Panc1 (cell line): ENCODE data around the gene ACYP2. TPM values are rescaled to one million over a fixed set of nuclear protein-coding genes. Genes with fewer than 3 reads are reported as not detected.

Experiments
- ATAC-seq: fragments of 200-7000 bp; cut with Tn5 transposase; 2 replicates; pipeline ENCODE4 v1.9.1; 2020; ENCODE audit warnings: mild to moderate bottlenecking, moderate library complexity
- BruUV-seq: library from RNA; stranded (reverse); fragments of 400-500 nt; replicated peaks from 2 replicates; lab custom pipeline; 2021; lab: Mats Ljungman, UMichigan
- CTCF ChIA-PET: fragments of 300-600 bp; sonication (Branson Sonifier 250); formaldehyde crosslinking; loops from one replicate; lab custom pipeline; 2022; ENCODE audit warnings: antibody characterized with exemption; lab: Charles Lee
- POLR2A ChIA-PET: fragments of 300-600 bp; sonication (Branson Sonifier 250); formaldehyde crosslinking; loops from one replicate; lab custom pipeline; 2022; ENCODE audit warnings: antibody characterized with exemption; lab: Charles Lee
- DNase-seq: peaks from one replicate; pipeline ENCODE4 v3.0.0-alpha.2; 2010; ENCODE audit warnings: low read depth, low spot score
- H3K27ac ChIP-seq: 2 replicates; pipeline ENCODE4 v1.5.1; 2011; ENCODE audit warnings: mild to moderate bottlenecking, low read length, inconsistent platforms
- H3K27me3 ChIP-seq: fragments of 200-500 bp; sonication (Bioruptor generic); 2 replicates; pipeline ENCODE4 v1.6.0; 2014; ENCODE audit warnings: low read length, inconsistent platforms; ENCODE audit not compliant: control insufficient read depth, insufficient read depth
- H3K36me3 ChIP-seq: fragments of 200-500 bp; sonication (Bioruptor generic); 2 replicates; pipeline ENCODE4 v1.5.1; 2014; ENCODE audit warnings: inconsistent platforms, mild to moderate bottlenecking, low read length, moderate library complexity; ENCODE audit not compliant: control insufficient read depth, insufficient read depth
- H3K4me1 ChIP-seq: 2 replicates; pipeline ENCODE4 v1.5.1; 2011; ENCODE audit warnings: inconsistent platforms, mild to moderate bottlenecking, low read length, moderate library complexity; ENCODE audit not compliant: control insufficient read depth, insufficient read depth
- H3K4me3 ChIP-seq, 2 experiments: 2 replicates each; pipeline ENCODE4 v1.5.1; 2011 to 2012; ENCODE audit warnings: low read depth in 2 of 2, low read length in 2 of 2, mild to moderate bottlenecking in 2 of 2, inconsistent platforms in 1 of 2, moderate library complexity in 1 of 2
- H3K9me3 ChIP-seq: fragments of 200-500 bp; sonication (Bioruptor generic); 2 replicates; pipeline ENCODE4 v1.5.1; 2014; ENCODE audit warnings: low read depth, mild to moderate bottlenecking, inconsistent platforms, low read length, moderate library complexity; ENCODE audit not compliant: control insufficient read depth, insufficient read depth
- POLR2AphosphoS5 ChIP-seq: IDR thresholded peaks from 2 replicates; pipeline ENCODE4 v1.6.1; 2012; ENCODE audit warnings: mild to moderate bottlenecking, low read depth, low read length, moderate library complexity
- SIN3A ChIP-seq: IDR thresholded peaks from 2 replicates; pipeline ENCODE4 v1.6.1; 2012; ENCODE audit warnings: low read depth, mild to moderate bottlenecking, low read length, moderate library complexity, borderline replicate concordance; ENCODE audit not compliant: insufficient read depth
- TCF7L2 ChIP-seq: IDR thresholded peaks from 2 replicates; pipeline ENCODE4 v1.6.1; 2011; ENCODE audit warnings: mild to moderate bottlenecking, low read depth, low read length, inconsistent platforms
- in situ Hi-C: cut with HindIII; loops from 2 replicates; pipeline ENCODE4 v1.10.0; 2016; ENCODE audit warnings: low sequenced_read_pairs, low pct_unique_long_range_greater_than_20kb
- intact Hi-C: fragments of 100-400 bp; cut with micrococcal nuclease; formaldehyde crosslinking; loops from one replicate; pipeline ENCODE4 v1.10.0; 2022; ENCODE audit not compliant: unreplicated experiment
- total RNA-seq: library from RNA; stranded (reverse); gene quantifications from one replicate; pipeline ENCODE4 v1.2.1, GENCODE V29; 2021; ENCODE audit not compliant: unreplicated experiment
- TF ChIP-seq, protein P1 (sequence below): fragments of 450-650 bp; IDR thresholded peaks from 2 replicates; pipeline ENCODE4 v1.5.1; 2017; ENCODE audit warnings: mild to moderate bottlenecking
- TF ChIP-seq, protein P2 (sequence below), 2 experiments: IDR thresholded peaks; 2 replicates each; pipeline ENCODE4 v1.6.1; 2011 to 2012; ENCODE audit warnings: low read depth in 2 of 2, control low read depth in 1 of 2, low read length in 1 of 2, mild to moderate bottlenecking in 1 of 2, moderate library complexity in 1 of 2; ENCODE audit not compliant: insufficient read depth in 1 of 2

The ACYP2 gene
- total RNA-seq, 1 experiment from 2014 or later: 11.5 TPM

DNA sequence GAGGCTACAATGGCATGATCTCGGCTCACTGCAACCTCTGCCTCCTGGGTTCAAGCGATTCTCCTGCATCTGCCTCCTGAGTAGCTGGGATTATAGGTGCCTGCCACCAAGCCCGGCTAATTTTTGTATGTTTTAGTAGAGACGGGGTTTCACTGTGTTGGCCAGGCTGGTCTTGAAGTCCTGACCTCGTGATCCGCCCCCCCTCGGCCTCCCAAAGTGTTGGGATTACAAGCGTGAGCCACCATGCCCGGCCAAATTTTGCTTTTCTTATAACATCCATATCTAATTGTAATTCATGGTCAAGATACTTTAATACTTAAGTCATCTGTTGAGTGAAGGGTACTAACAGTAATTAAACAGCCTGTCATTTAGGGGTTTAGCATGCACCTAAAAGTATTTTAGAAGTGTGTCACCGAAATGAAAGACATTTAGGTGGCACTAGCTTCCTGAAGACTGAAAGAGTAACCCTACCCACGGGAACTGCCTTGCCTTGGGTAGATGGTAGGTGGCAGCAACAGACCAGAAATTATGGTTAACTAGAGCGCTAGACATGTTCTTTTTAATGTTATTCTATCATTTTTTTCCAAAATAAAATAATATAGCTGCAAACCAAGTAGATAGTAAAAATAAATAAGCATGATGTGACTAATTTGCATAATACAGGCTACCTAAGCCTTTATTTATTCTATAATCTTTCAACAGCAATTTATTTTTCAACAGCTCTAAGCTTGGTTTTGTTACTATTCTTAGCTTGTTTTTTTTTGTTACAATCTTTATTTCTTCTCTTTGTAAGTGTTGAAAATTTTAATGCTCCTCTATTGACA lies 8.6 kb upstream of the ACYP2 start:
- no TSS peak for BruUV-seq
- Histone ChIP-seq H3K27me3 (no peaks in the 10 kb centered on the region), H3K4me1 (no peaks in the 10 kb centered on the region), H3K9me3 (no peaks in the 10 kb centered on the region), H3K36me3 (no peaks in the 10 kb centered on the region), H3K4me3 (no peak overlapping the region), H3K27ac (no peak overlapping the region)
- in situ Hi-C loops: no loop called here
- DNase-seq (no peak), ATAC-seq (peak; percentile 94)
- intact Hi-C loops: loop anchor here (5.0 kb wide), 1 partner anchor 595 kb away; no protein-coding TSS in a partner anchor
- TF ChIP-seq, protein P1, sequence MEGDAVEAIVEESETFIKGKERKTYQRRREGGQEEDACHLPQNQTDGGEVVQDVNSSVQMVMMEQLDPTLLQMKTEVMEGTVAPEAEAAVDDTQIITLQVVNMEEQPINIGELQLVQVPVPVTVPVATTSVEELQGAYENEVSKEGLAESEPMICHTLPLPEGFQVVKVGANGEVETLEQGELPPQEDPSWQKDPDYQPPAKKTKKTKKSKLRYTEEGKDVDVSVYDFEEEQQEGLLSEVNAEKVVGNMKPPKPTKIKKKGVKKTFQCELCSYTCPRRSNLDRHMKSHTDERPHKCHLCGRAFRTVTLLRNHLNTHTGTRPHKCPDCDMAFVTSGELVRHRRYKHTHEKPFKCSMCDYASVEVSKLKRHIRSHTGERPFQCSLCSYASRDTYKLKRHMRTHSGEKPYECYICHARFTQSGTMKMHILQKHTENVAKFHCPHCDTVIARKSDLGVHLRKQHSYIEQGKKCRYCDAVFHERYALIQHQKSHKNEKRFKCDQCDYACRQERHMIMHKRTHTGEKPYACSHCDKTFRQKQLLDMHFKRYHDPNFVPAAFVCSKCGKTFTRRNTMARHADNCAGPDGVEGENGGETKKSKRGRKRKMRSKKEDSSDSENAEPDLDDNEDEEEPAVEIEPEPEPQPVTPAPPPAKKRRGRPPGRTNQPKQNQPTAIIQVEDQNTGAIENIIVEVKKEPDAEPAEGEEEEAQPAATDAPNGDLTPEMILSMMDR: peak; percentile 81
- TF ChIP-seq POLR2AphosphoS5: no peak
- no peak for TF ChIP-seq SIN3A
- CTCF ChIA-PET: interaction anchor here (0.5 to 1.9 kb wide), 9 partner anchors 351 to 845 kb away, joined by 3 to 19 read pairs (median 3); no protein-coding TSS in a partner anchor
- POLR2A ChIA-PET: interaction anchor here (0.5 kb wide), 1 partner anchor 38 kb away, joined by 9 read pairs; no protein-coding TSS in a partner anchor

DNA sequence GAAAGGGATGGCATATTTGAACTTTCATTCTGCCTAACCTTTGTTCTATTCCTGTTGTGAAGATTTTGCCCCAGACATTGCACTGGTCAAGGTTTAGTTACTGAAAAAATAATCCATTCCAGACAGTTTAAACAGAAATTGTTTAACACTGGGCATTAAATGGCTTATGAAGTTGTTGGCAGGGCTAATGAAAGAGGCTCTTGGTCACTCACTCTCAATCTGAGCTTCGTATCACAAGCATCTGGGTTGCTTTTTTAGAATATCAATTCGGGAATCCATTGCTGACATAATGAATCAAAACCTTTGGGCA lies 8.0 kb upstream of the ACYP2 start:
- ChIA-PET CTCF (interaction anchor here (0.6 to 1.9 kb wide), 6 partner anchors 350 to 731 kb away, joined by 3 to 19 read pairs (median 3); no protein-coding TSS in a partner anchor), POLR2A (no interaction called here)
- intact Hi-C loops: loop anchor here (5.0 kb wide), 1 partner anchor 595 kb away; no protein-coding TSS in a partner anchor
- Histone ChIP-seq H3K27me3 (no peaks in the 10 kb centered on the region), H3K4me1 (no peaks in the 10 kb centered on the region), H3K27ac (no peak overlapping the region), H3K9me3 (no peaks in the 10 kb centered on the region), H3K36me3 (no peaks in the 10 kb centered on the region), H3K4me3 (no peak overlapping the region)
- BruUV-seq: no TSS peak
- no peak for DNase-seq
- in situ Hi-C loops: no loop called here
- ATAC-seq: no peak
- no peak for TF ChIP-seq POLR2AphosphoS5
- no peak for TF ChIP-seq SIN3A
- TF ChIP-seq, protein P2, sequence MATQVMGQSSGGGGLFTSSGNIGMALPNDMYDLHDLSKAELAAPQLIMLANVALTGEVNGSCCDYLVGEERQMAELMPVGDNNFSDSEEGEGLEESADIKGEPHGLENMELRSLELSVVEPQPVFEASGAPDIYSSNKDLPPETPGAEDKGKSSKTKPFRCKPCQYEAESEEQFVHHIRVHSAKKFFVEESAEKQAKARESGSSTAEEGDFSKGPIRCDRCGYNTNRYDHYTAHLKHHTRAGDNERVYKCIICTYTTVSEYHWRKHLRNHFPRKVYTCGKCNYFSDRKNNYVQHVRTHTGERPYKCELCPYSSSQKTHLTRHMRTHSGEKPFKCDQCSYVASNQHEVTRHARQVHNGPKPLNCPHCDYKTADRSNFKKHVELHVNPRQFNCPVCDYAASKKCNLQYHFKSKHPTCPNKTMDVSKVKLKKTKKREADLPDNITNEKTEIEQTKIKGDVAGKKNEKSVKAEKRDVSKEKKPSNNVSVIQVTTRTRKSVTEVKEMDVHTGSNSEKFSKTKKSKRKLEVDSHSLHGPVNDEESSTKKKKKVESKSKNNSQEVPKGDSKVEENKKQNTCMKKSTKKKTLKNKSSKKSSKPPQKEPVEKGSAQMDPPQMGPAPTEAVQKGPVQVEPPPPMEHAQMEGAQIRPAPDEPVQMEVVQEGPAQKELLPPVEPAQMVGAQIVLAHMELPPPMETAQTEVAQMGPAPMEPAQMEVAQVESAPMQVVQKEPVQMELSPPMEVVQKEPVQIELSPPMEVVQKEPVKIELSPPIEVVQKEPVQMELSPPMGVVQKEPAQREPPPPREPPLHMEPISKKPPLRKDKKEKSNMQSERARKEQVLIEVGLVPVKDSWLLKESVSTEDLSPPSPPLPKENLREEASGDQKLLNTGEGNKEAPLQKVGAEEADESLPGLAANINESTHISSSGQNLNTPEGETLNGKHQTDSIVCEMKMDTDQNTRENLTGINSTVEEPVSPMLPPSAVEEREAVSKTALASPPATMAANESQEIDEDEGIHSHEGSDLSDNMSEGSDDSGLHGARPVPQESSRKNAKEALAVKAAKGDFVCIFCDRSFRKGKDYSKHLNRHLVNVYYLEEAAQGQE (IDR thresholded peaks at IDR 0.05; ENCODE audit: insufficient read depth in 1 of 2, low read depth in 2 of 2, low read length in 1 of 2): no peak
- TF ChIP-seq, protein P1: no peak
- no peak for TF ChIP-seq TCF7L2
